NK-92 (cell line): Measurements from ENCODE around the gene DNAAF2.
"Not testable (repeated sequence)": the region's sequence is repeated elsewhere in the genome, so short reads cannot be mapped to it uniquely, and the experiment has no call there.

Source experiments
- DNase-seq: peaks from one replicate; lab custom pipeline; 2025; ENCODE audit not compliant: unreplicated experiment; lab: John Stamatoyannopoulos, UW

Gene DNAAF2

GRCh38 chr14:49584981-49585640 is 49.9 kb downstream of the DNAAF2 start:
- DNase-seq = not testable (repeated sequence)

GRCh38 chr14:49584058-49584457 is 51.0 kb downstream of the DNAAF2 start:
- DNase-seq = no peak

GRCh38 chr14:49583629-49584028 is 51.4 kb downstream of the DNAAF2 start:
- no peak for DNase-seq

- no peak for DNase-seq
These were observed 52.7 kb downstream of the DNAAF2 start for GRCh38 chr14:49582113-49582977.

GRCh38 chr14:49581209-49582112 is 53.6 kb downstream of the DNAAF2 start:
- DNase-seq = no peak

- no peak for DNase-seq
These were observed 55.2 kb downstream of the DNAAF2 start for GRCh38 chr14:49579841-49580240.

- no peak for DNase-seq
These were observed 56.9 kb downstream of the DNAAF2 start for GRCh38 chr14:49578141-49578540.
